ENCODE measurements around the gene OR3A2.
"Not testable (repeated sequence)": the region's sequence is repeated elsewhere in the genome, so short reads cannot be mapped to it uniquely, and the experiment has no call there.

GRCh38 chr17:3397801-3398200 lies 11.7 kb upstream of the OR3A2 start:
- TF ChIP-seq CTCF (IDR thresholded peaks at IDR 0.05); POLR2A (IDR thresholded peaks at IDR 0.05; ENCODE audit: low read depth): not testable (repeated sequence)

Data from esophagus muscularis mucosa (tissue), 3 donors.